ENCODE measurements around the gene FYN. TPM values are rescaled to one million over a fixed set of nuclear protein-coding genes. Genes with fewer than 3 reads are reported as not detected.

FYN gene
- total and polyA plus RNA-seq, 2 of the 8 experiments (the other 6 are each of a cell fraction or from before 2014, with no cell fraction given), result 46.8 to 97.2 TPM

DNA sequence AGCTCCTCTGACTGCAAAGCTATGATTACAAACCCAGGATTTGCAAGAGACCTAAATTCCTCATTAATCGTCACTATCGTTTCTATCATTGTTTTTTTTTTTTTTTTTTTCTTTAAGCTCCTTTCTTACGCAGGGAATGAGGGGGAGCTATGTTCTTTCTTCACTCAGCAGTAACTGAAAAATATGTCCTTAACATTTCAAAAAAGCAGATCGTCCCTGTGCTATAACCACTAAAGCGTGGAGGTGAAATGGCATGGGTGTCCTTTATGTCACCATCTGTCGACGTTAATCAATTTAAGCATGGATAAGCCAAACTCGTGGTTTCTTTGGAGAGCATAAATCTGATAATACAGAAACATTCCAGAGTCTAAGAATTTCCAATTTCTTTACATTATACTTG is 199.7 kb downstream of the FYN start:
- WGBS, 2 experiments (ENCODE audit: extremely low coverage in 1 of 2, insufficient coverage in 1 of 2, insufficient read length in 1 of 2, insufficient replicate concordance in 2 of 2, low coverage in 1 of 2, low lambda C conversion rate in 2 of 2, missing lambda C conversion rate in 1 of 2), result 82% methylated on average over 8 of the region's 8 CpGs; no CpG with 5 or more reads in 1 of the 2 experiments
- CTCF ChIA-PET (ENCODE audit: partially characterized antibody), result interaction anchor here (1.0 to 1.3 kb wide), 4 partner anchors 22 to 373 kb away, joined by 3 to 4 read pairs (median 3); no protein-coding TSS in a partner anchor
- H3K4me1 ChIP-seq (replicated peaks in 1 of 4; ENCODE audit: control insufficient read depth in 3 of 4, insufficient read depth in 4 of 4, low read length in 3 of 4), result peaks cover under 1 to 14% (median 5%) of the 10 kb centered on the region in 4 experiments; a peak in 4 of 7 replicates

More for the DNA sequence above, 199.7 kb downstream of the FYN start:
- no peak for FAIRE-seq
- Histone ChIP-seq H3K14ac (ENCODE audit: insufficient read length) (no peak overlapping the region), H3K56ac (replicated peaks; ENCODE audit: insufficient read length, low read depth, low read length) (no peak overlapping the region), H3K36me3 (ENCODE audit: control insufficient read depth in 2 of 4, insufficient read depth in 4 of 4, low read length in 3 of 4) (peaks cover 0 to 7% (median 3%) of the 10 kb centered on the region in 4 experiments; a peak in 2 of 8 replicates), H3K79me2 (ENCODE audit: control insufficient read depth in 1 of 2, insufficient read depth in 2 of 2, low read length in 2 of 2) (no peaks in the 10 kb centered on the region), H3K9ac (replicated peaks in 1 of 4; ENCODE audit: extremely low read depth in 1 of 4, low read depth in 3 of 4, low read length in 3 of 4) (no peak overlapping the region), H3K23me2 (ENCODE audit: low read depth, low read length) (no peaks in the 10 kb centered on the region), H2BK12ac (ENCODE audit: low read depth, low read length) (no peak overlapping the region), H4K91ac (replicated peaks; ENCODE audit: insufficient read length, low read length) (no peak overlapping the region), H3K4me2 (ENCODE audit: insufficient read depth in 1 of 2, low read depth in 2 of 2, low read length in 2 of 2) (no peak overlapping the region; a peak in 1 of 4 replicates), H2AK5ac (ENCODE audit: low read depth, low read length) (no peak overlapping the region), H2BK15ac (ENCODE audit: low read length) (no peak overlapping the region), H3K4ac (replicated peaks; ENCODE audit: insufficient read length, low read depth, low read length) (no peak overlapping the region), H3K18ac (ENCODE audit: extremely low read depth, low read length) (no peak overlapping the region), H4K8ac (ENCODE audit: extremely low read depth, insufficient read depth, low read length) (no peak overlapping the region), H3K9me3 (ENCODE audit: insufficient read depth in 2 of 2, low read depth in 1 of 2, low read length in 1 of 2) (no peaks in the 10 kb centered on the region), H4K5ac (ENCODE audit: insufficient read length, low read depth, low read length) (no peak overlapping the region), H3K23ac (ENCODE audit: insufficient read length) (no peak overlapping the region), H3K79me1 (ENCODE audit: low read depth, low read length) (no peaks in the 10 kb centered on the region), H2AFZ (ENCODE audit: low read length) (no peak overlapping the region), H2BK20ac (ENCODE audit: low read length) (no peak overlapping the region), H2BK120ac (replicated peaks; ENCODE audit: low read depth, low read length) (no peak overlapping the region), H2BK5ac (ENCODE audit: low read depth, low read length) (no peak overlapping the region), H3K4me3 (ENCODE audit: extremely low read depth in 1 of 4, insufficient read depth in 2 of 4, low read depth in 3 of 4, low read length in 4 of 4) (no peak overlapping the region), H3K27me3 (replicated peaks in 1 of 4; ENCODE audit: control insufficient read depth in 3 of 4, extremely low read depth in 1 of 4, insufficient read depth in 3 of 4, low read length in 3 of 4) (no peaks in the 10 kb centered on the region), H3K27ac (ENCODE audit: low read depth, low read length) (no peak overlapping the region), H4K20me1 (replicated peaks in 1 of 2; ENCODE audit: control insufficient read depth in 1 of 2, insufficient read depth in 2 of 2, low read length in 2 of 2) (no peaks in the 10 kb centered on the region)
- DNase-seq (ENCODE audit: low read depth in 1 of 2, low spot score in 2 of 2), result no peak
- no peak for TF ChIP-seq CBX8 (IDR thresholded peaks at IDR 0.05; ENCODE audit: borderline replicate concordance, low read depth, low read length)
- no peak for TF ChIP-seq SIX5 (IDR thresholded peaks at IDR 0.05; ENCODE audit: low read depth, low read length)
- no peak for TF ChIP-seq KDM1A (IDR thresholded peaks at IDR 0.05; ENCODE audit: borderline replicate concordance, low read length)
- no peak for TF ChIP-seq RBBP5 (IDR thresholded peaks at IDR 0.05; ENCODE audit: borderline replicate concordance, low read depth, low read length)
- TF ChIP-seq RAD21 (IDR thresholded peaks at IDR 0.05 in 1 of 2, conservative IDR thresholded peaks at IDR 0.05 in 1 of 2; ENCODE audit: low read depth in 2 of 2, low read length in 2 of 2), result no peak
- TF ChIP-seq HDAC2 (IDR thresholded peaks at IDR 0.05; ENCODE audit: borderline replicate concordance in 1 of 2, low read depth in 2 of 2, low read length in 2 of 2), result no peak
- no peak for TF ChIP-seq GABPA (IDR thresholded peaks at IDR 0.05; ENCODE audit: borderline replicate concordance, insufficient read depth, low read length)
- TF ChIP-seq TCF12 (IDR thresholded peaks at IDR 0.05; ENCODE audit: low read depth, low read length), result no peak
- TF ChIP-seq SIRT6 (IDR thresholded peaks at IDR 0.05; ENCODE audit: low read length), result no peak
- TF ChIP-seq NRF1 (IDR thresholded peaks at IDR 0.05; ENCODE audit: low read depth, low read length), result no peak
- TF ChIP-seq CBX5 (IDR thresholded peaks at IDR 0.05; ENCODE audit: low read depth, low read length), result no peak
- TF ChIP-seq HDAC6 (IDR thresholded peaks at IDR 0.05; ENCODE audit: low read depth, low read length), result no peak
- no peak for TF ChIP-seq RXRA (IDR thresholded peaks at IDR 0.05; ENCODE audit: insufficient read depth, low read depth, low read length)
- no peak for TF ChIP-seq TEAD4 (IDR thresholded peaks at IDR 0.05; ENCODE audit: low read depth, low read length)
- POLR2A ChIA-PET (ENCODE audit: partially characterized antibody), result interaction anchor here (1.2 kb wide), 1 partner anchor 21 kb away, joined by 3 read pairs; no protein-coding TSS in a partner anchor
